ENCODE measurements around the gene RHOH. TPM values are rescaled to one million over a fixed set of nuclear protein-coding genes. Genes with fewer than 3 reads are reported as not detected.

The RHOH gene
- total and polyA plus RNA-seq, 2 of the 13 experiments (the other 11 are each of a cell fraction or from before 2014, with no cell fraction given), result 0.57 TPM; not detected in 1

- 61% methylated on average over 3 of the region's 3 CpGs for WGBS (ENCODE audit: low lambda C conversion rate)
- Histone ChIP-seq H4K20me1 (ENCODE audit: insufficient read depth, low read length) (no peaks in the 10 kb centered on the region), H3K79me2 (ENCODE audit: insufficient read depth, low read length) (no peaks in the 10 kb centered on the region), H3K36me3 (replicated peaks in 1 of 2; ENCODE audit: control insufficient read depth in 1 of 2, insufficient read depth in 2 of 2, low read length in 2 of 2) (no peaks in the 10 kb centered on the region), H3K27me3 (ENCODE audit: control insufficient read depth in 1 of 2, insufficient read depth in 2 of 2, low read length in 2 of 2) (no peaks in the 10 kb centered on the region), H3K4me2 (ENCODE audit: low read depth, low read length) (no peak overlapping the region), H2AFZ (ENCODE audit: low read length) (no peak overlapping the region), H3K4me3 (replicated peaks in 1 of 3; ENCODE audit: insufficient read depth in 1 of 3, low read depth in 2 of 3, low read length in 3 of 3) (no peak overlapping the region), H3K9me3 (ENCODE audit: low read length) (no peaks in the 10 kb centered on the region), H3K9ac (ENCODE audit: insufficient read depth, low read depth, low read length) (no peak overlapping the region), H3K4me1 (ENCODE audit: insufficient read depth, low read length) (peaks cover 19% of the 10 kb centered on the region), H3K27ac (ENCODE audit: extremely low read length, insufficient read depth, low read length) (no peak overlapping the region)
- BruUV-seq (replicated peaks), result no TSS peak
- DNase-seq (ENCODE audit: low spot score), result no peak
- in situ Hi-C loops (cut with HindIII; ENCODE audit: extremely low pct_ligation_motif_present, low pct_unique_long_range_greater_than_20kb) (no loop called here), intact Hi-C loops (cut with micrococcal nuclease; ENCODE audit: unreplicated experiment) (no loop called here)
- FAIRE-seq, result no peak
- ChIA-PET CTCF (ENCODE audit: low intra/inter-chr PET ratio, low total read pairs) (no interaction called here), POLR2A (no interaction called here)
- ATAC-seq, result no peak
- TF ChIP-seq MEF2D (CRISPR knock-in tag; IDR thresholded peaks at IDR 0.05) (no peak), SETDB1 (CRISPR knock-in tag; IDR thresholded peaks at IDR 0.05; ENCODE audit: borderline replicate concordance) (no peak), SRSF4 (IDR thresholded peaks at IDR 0.05; ENCODE audit: low read depth, low read length, poor library complexity, severe bottlenecking) (no peak), NFAT5 (CRISPR knock-in tag; IDR thresholded peaks at IDR 0.05) (no peak), RAD21 (CRISPR knock-in tag; IDR thresholded peaks at IDR 0.05) (no peak), IKZF1 (IDR thresholded peaks at IDR 0.05) (no peak), NPAS2 (CRISPR knock-in tag; IDR thresholded peaks at IDR 0.05; ENCODE audit: borderline replicate concordance) (no peak), ZNF556 (CRISPR knock-in tag; IDR thresholded peaks at IDR 0.05; ENCODE audit: borderline replicate concordance) (no peak), MED8 (CRISPR knock-in tag; IDR thresholded peaks at IDR 0.05; ENCODE audit: insufficient replicate concordance) (no peak), ZNF333 (CRISPR knock-in tag; IDR thresholded peaks at IDR 0.05; ENCODE audit: borderline replicate concordance) (no peak), DPF2 (CRISPR knock-in tag; IDR thresholded peaks at IDR 0.05; ENCODE audit: borderline replicate concordance, low read depth) (no peak), PAX8 (CRISPR knock-in tag; IDR thresholded peaks at IDR 0.05; ENCODE audit: borderline replicate concordance) (no peak), SMARCC2 (IDR thresholded peaks at IDR 0.05) (no peak), ZNF891 (CRISPR knock-in tag; IDR thresholded peaks at IDR 0.05) (no peak), DR1 (CRISPR knock-in tag; IDR thresholded peaks at IDR 0.05) (no peak), ZSCAN12 (CRISPR knock-in tag; IDR thresholded peaks at IDR 0.05) (no peak)
- TF ChIP-seq, protein P1, sequence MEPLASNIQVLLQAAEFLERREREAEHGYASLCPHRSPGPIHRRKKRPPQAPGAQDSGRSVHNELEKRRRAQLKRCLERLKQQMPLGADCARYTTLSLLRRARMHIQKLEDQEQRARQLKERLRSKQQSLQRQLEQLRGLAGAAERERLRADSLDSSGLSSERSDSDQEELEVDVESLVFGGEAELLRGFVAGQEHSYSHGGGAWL (CRISPR knock-in tag; IDR thresholded peaks at IDR 0.05), result no peak
These were observed 35.8 kb downstream of the RHOH start for GRCh38 chr4:40232610-40233009.

Data from HepG2 (cell line).